Inflammatory macrophage treated with lipopolysaccharide for 1 hour (primary cell): ENCODE data around the gene ADAMTS19.
"Not testable (repeated sequence)": the region's sequence is repeated elsewhere in the genome, so short reads cannot be mapped to it uniquely, and the experiment has no call there.

ENCODE experiments used
- DNase-seq, 2 donors: peaks; one replicate each; pipeline ENCODE4 v3.0.0-alpha.2; 2020 to 2022

The ADAMTS19 gene

GRCh38 chr5:129481161-129481560 is 21.1 kb downstream of the ADAMTS19 start:
- DNase-seq = no peak

GRCh38 chr5:129496421-129496820 is 36.3 kb downstream of the ADAMTS19 start:
- no peak for DNase-seq

- DNase-seq = no peak
Measured at GRCh38 chr5:129496864-129497595, 36.9 kb downstream of the ADAMTS19 start.

- DNase-seq = no peak
Measured at GRCh38 chr5:129499208-129499852, 39.2 kb downstream of the ADAMTS19 start.

GRCh38 chr5:129500101-129500500 is 40.0 kb downstream of the ADAMTS19 start:
- no peak for DNase-seq

- no peak for DNase-seq
Measured at GRCh38 chr5:129506086-129506485, 46.0 kb downstream of the ADAMTS19 start.

- DNase-seq = no peak
Measured at GRCh38 chr5:129506950-129507349, 46.9 kb downstream of the ADAMTS19 start.

GRCh38 chr5:129507527-129507926 is 47.4 kb downstream of the ADAMTS19 start:
- no peak for DNase-seq

GRCh38 chr5:129508606-129509005 is 48.5 kb downstream of the ADAMTS19 start:
- no peak for DNase-seq

- no peak for DNase-seq
Measured at GRCh38 chr5:129509363-129509975, 49.4 kb downstream of the ADAMTS19 start.

- DNase-seq = no peak
Measured at GRCh38 chr5:129511291-129511690, 51.2 kb downstream of the ADAMTS19 start.

GRCh38 chr5:129541051-129541450 is 81.0 kb downstream of the ADAMTS19 start:
- no peak for DNase-seq

- no peak for DNase-seq
Measured at GRCh38 chr5:129541648-129542251, 81.7 kb downstream of the ADAMTS19 start.

GRCh38 chr5:129547137-129547536 is 87.0 kb downstream of the ADAMTS19 start:
- DNase-seq = no peak

GRCh38 chr5:129554134-129554904 is 94.2 kb downstream of the ADAMTS19 start:
- no peak for DNase-seq

GRCh38 chr5:129563585-129563984 is 103.5 kb downstream of the ADAMTS19 start:
- DNase-seq = no peak

- no peak for DNase-seq
Measured at GRCh38 chr5:129569295-129569694, 109.2 kb downstream of the ADAMTS19 start.

GRCh38 chr5:129572060-129572459 is 112.0 kb downstream of the ADAMTS19 start:
- DNase-seq = no peak

GRCh38 chr5:129584496-129584895 is 124.4 kb downstream of the ADAMTS19 start:
- not testable (repeated sequence) for DNase-seq

GRCh38 chr5:129591508-129592160 is 131.5 kb downstream of the ADAMTS19 start:
- DNase-seq = no peak

GRCh38 chr5:129593525-129593924 is 133.4 kb downstream of the ADAMTS19 start:
- no peak for DNase-seq

GRCh38 chr5:129601576-129601975 is 141.5 kb downstream of the ADAMTS19 start:
- no peak for DNase-seq
